Measurements from ENCODE around the gene NCOR1. TPM values are rescaled to one million over a fixed set of nuclear protein-coding genes. Genes with fewer than 3 reads are reported as not detected.

Gene NCOR1
- total and polyA plus RNA-seq, 2 of the 13 experiments (the other 11 are each of a cell fraction or from before 2014, with no cell fraction given), result 57.0 to 71.7 TPM

DNA sequence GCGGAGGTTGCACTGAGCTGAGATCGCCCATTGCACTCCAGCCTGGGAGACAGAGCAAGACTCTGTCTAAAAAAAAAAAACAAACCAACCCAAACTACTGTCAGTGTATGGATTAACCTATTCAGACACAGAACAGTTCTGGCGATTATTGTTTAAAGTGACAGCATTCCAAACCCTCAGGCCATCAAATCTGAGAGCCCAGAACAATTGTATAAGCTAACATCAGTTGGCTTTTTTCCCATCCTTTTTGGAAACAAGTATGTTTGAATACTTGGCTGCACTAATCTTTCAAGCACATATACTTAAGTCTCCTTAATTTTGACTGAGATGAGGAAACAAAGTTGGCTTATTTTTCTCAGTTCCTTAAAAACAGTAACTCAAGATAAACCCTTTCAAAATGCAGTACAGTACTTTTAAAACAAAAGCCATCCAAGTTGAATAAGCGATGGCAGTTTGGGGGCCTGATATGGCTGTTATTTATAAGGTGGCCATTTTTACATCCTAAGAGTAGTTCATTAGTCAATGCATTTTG is 217.2 kb downstream of the NCOR1 start:
- Histone ChIP-seq H3K4me2 (ENCODE audit: low read depth, low read length) (peak overlapping the region; percentile 86), H3K27me3 (ENCODE audit: control insufficient read depth in 1 of 2, insufficient read depth in 2 of 2, low read length in 2 of 2) (no peaks in the 10 kb centered on the region; a peak in 1 of 5 replicates), H2AFZ (ENCODE audit: low read length) (no peak overlapping the region), H3K9ac (ENCODE audit: insufficient read depth, low read depth, low read length) (no peak overlapping the region; the same call in 1 of the 2 replicates), H3K27ac (ENCODE audit: extremely low read length, insufficient read depth, low read length) (no peak overlapping the region), H3K9me3 (ENCODE audit: low read length) (no peaks in the 10 kb centered on the region), H3K4me3 (replicated peaks in 1 of 3; ENCODE audit: insufficient read depth in 1 of 3, low read depth in 2 of 3, low read length in 3 of 3) (peak overlapping the region in 1 of 3 experiments; percentile 90; a peak in 1 of 6 replicates), H3K79me2 (ENCODE audit: insufficient read depth, low read length) (peaks cover 21% of the 10 kb centered on the region), H4K20me1 (ENCODE audit: insufficient read depth, low read length) (no peaks in the 10 kb centered on the region), H3K4me1 (ENCODE audit: insufficient read depth, low read length) (peaks cover 26% of the 10 kb centered on the region), H3K36me3 (replicated peaks in 1 of 2; ENCODE audit: control insufficient read depth in 1 of 2, insufficient read depth in 2 of 2, low read length in 2 of 2) (peaks cover 3 to 19% of the 10 kb centered on the region in 2 experiments)
- FAIRE-seq, result no peak
- no peak for ATAC-seq
- no TSS peak for BruUV-seq (replicated peaks)
- ChIA-PET CTCF (ENCODE audit: low intra/inter-chr PET ratio, low total read pairs) (interaction anchor here (2.5 kb wide), 1 partner anchor 169 kb away, joined by 16 read pairs; no protein-coding TSS in a partner anchor), POLR2A (interaction anchor here (2.4 kb wide), 1 partner anchor 32 kb away, joined by 15 read pairs; no protein-coding TSS in a partner anchor)
- in situ Hi-C loops (cut with HindIII; ENCODE audit: extremely low pct_ligation_motif_present, low pct_unique_long_range_greater_than_20kb), result loop anchor here (5.0 kb wide), 2 partner anchors 51 to 171 kb away; partner anchors contain the start of gene ADORA2B
- WGBS (ENCODE audit: low lambda C conversion rate), result 94% methylated on average over 4 of the region's 4 CpGs
- DNase-seq (ENCODE audit: low spot score), result no peak
- intact Hi-C loops (cut with micrococcal nuclease; ENCODE audit: unreplicated experiment), result loop anchor here (2.0 to 5.0 kb wide), 3 partner anchors 53 to 736 kb away; partner anchors contain the start of gene ADORA2B
- TF ChIP-seq NR3C1 (CRISPR knock-in tag; IDR thresholded peaks at IDR 0.05) (no peak), ZNF367 (CRISPR knock-in tag; IDR thresholded peaks at IDR 0.05; ENCODE audit: borderline replicate concordance) (no peak), ELF3 (CRISPR knock-in tag; IDR thresholded peaks at IDR 0.05) (no peak), HOXA3 (CRISPR knock-in tag; IDR thresholded peaks at IDR 0.05) (no peak), TRIM24 (CRISPR knock-in tag; IDR thresholded peaks at IDR 0.05) (no peak), CERS6 (CRISPR knock-in tag; IDR thresholded peaks at IDR 0.05) (no peak), ZFP36L2 (CRISPR knock-in tag; IDR thresholded peaks at IDR 0.05) (no peak), RARA (CRISPR knock-in tag; IDR thresholded peaks at IDR 0.05) (no peak), ESRRA (CRISPR knock-in tag; IDR thresholded peaks at IDR 0.05; ENCODE audit: low read depth) (no peak), SMAD9 (CRISPR knock-in tag; IDR thresholded peaks at IDR 0.05) (no peak), ZNF274 (CRISPR knock-in tag; IDR thresholded peaks at IDR 0.05) (no peak), HMGA1 (CRISPR knock-in tag; conservative IDR thresholded peaks at IDR 0.05) (no peak), IKZF5 (CRISPR knock-in tag; IDR thresholded peaks at IDR 0.05) (no peak)
- TF ChIP-seq, protein P1, sequence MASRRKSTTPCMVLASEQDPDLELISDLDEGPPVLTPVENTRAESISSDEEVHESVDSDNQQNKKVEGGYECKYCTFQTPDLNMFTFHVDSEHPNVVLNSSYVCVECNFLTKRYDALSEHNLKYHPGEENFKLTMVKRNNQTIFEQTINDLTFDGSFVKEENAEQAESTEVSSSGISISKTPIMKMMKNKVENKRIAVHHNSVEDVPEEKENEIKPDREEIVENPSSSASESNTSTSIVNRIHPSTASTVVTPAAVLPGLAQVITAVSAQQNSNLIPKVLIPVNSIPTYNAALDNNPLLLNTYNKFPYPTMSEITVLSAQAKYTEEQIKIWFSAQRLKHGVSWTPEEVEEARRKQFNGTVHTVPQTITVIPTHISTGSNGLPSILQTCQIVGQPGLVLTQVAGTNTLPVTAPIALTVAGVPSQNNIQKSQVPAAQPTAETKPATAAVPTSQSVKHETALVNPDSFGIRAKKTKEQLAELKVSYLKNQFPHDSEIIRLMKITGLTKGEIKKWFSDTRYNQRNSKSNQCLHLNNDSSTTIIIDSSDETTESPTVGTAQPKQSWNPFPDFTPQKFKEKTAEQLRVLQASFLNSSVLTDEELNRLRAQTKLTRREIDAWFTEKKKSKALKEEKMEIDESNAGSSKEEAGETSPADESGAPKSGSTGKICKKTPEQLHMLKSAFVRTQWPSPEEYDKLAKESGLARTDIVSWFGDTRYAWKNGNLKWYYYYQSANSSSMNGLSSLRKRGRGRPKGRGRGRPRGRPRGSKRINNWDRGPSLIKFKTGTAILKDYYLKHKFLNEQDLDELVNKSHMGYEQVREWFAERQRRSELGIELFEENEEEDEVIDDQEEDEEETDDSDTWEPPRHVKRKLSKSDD (CRISPR knock-in tag; IDR thresholded peaks at IDR 0.05; ENCODE audit: low read depth), result no peak
- TF ChIP-seq, protein P2, sequence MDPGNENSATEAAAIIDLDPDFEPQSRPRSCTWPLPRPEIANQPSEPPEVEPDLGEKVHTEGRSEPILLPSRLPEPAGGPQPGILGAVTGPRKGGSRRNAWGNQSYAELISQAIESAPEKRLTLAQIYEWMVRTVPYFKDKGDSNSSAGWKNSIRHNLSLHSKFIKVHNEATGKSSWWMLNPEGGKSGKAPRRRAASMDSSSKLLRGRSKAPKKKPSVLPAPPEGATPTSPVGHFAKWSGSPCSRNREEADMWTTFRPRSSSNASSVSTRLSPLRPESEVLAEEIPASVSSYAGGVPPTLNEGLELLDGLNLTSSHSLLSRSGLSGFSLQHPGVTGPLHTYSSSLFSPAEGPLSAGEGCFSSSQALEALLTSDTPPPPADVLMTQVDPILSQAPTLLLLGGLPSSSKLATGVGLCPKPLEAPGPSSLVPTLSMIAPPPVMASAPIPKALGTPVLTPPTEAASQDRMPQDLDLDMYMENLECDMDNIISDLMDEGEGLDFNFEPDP (CRISPR knock-in tag; conservative IDR thresholded peaks at IDR 0.05), result no peak
